ENCODE measurements around the gene EEF1AKMT3. TPM values are rescaled to one million over a fixed set of nuclear protein-coding genes. Genes with fewer than 3 reads are reported as not detected.

The EEF1AKMT3 gene
- total RNA-seq: 2.3 and 3.9 TPM in 2 replicates

GRCh38 chr12:57772429-57773322 lies at the start of gene EEF1AKMT3:
Gene EEF1AKMT3, plus strand, starts transcription at chr12:57772614. Its CDS starts 111 bp downstream, at chr12:57772725.

GRCh38 chr12:57738661-57739237 lies 33.7 kb upstream of the EEF1AKMT3 start, which contains the start of gene AGAP2:
Gene AGAP2, minus strand, starts transcription at chr12:57738742. Its CDS starts 496 bp downstream, at chr12:57738246.

GRCh38 chr12:57744777-57745484 lies 27.5 kb upstream of the EEF1AKMT3 start, which contains the start of gene TSPAN31:
Gene TSPAN31, plus strand, starts transcription at chr12:57745039. Its CDS starts 116 bp downstream, at chr12:57745155.

GRCh38 chr12:57751788-57752667 lies 20.4 kb upstream of the EEF1AKMT3 start, which contains the start of gene CDK4:
Gene CDK4, minus strand, starts transcription at chr12:57752310. Its CDS starts 593 bp downstream, at chr12:57751717.

GRCh38 chr12:57754411-57755193 lies 17.8 kb upstream of the EEF1AKMT3 start, which contains the start of gene MARCHF9:
Gene MARCHF9, plus strand, starts transcription at chr12:57755103. Its CDS starts 426 bp downstream, at chr12:57755529.

GRCh38 chr12:57766464-57767304 lies 5.7 kb upstream of the EEF1AKMT3 start, which contains the start of gene CYP27B1:
Gene CYP27B1, minus strand, starts transcription at chr12:57767078. Its CDS starts 37 bp downstream, at chr12:57767041.

GRCh38 chr12:57771873-57772428 lies 463 bp upstream of the EEF1AKMT3 start, which contains the start of gene METTL1:
Gene METTL1, minus strand, starts transcription at chr12:57772105. Its CDS starts 22 bp downstream, at chr12:57772083.

GRCh38 chr12:57782608-57783465 lies 10.4 kb downstream of the EEF1AKMT3 start, which contains the start of gene TSFM:
Gene TSFM, plus strand, starts transcription at chr12:57782787. Its CDS starts 15 bp downstream, at chr12:57782802.

Other genes starting within 250 kb of the EEF1AKMT3 start
- 2.3 and 3.6 TPM in 2 replicates for gene MBD6, start 249.8 kb upstream of the EEF1AKMT3 start, total RNA-seq
- 79.2 and 91.9 TPM in 2 replicates for gene DCTN2, start 225.4 kb upstream of the EEF1AKMT3 start, total RNA-seq
- gene KIF5A, start 222.6 kb upstream of the EEF1AKMT3 start, total RNA-seq: under 0.01 TPM in 1 of 2 replicates, not detected in the other
- 5.5 and 17.3 TPM in 2 replicates for gene PIP4K2C, start 181.4 kb upstream of the EEF1AKMT3 start, total RNA-seq
- 8.1 and 9.3 TPM in 2 replicates for gene DTX3, start 167.8 kb upstream of the EEF1AKMT3 start, total RNA-seq
- 3.8 and 8.1 TPM in 2 replicates for gene ARHGEF25, start 161.2 kb upstream of the EEF1AKMT3 start, total RNA-seq
- 0.65 TPM in 1 of 2 replicates, not detected in the other for gene B4GALNT1, start 139.4 kb upstream of the EEF1AKMT3 start, total RNA-seq
- gene OS9, start 78.5 kb upstream of the EEF1AKMT3 start, total RNA-seq: 222 and 327 TPM in 2 replicates
- gene AGAP2, start 33.9 kb upstream of the EEF1AKMT3 start, total RNA-seq: under 0.01 and 0.15 TPM in 2 replicates
- gene TSPAN31, start 27.6 kb upstream of the EEF1AKMT3 start, total RNA-seq: 56.2 and 118 TPM in 2 replicates
- 166 and 201 TPM in 2 replicates for gene CDK4, start 20.3 kb upstream of the EEF1AKMT3 start, total RNA-seq
- gene MARCHF9, start 17.5 kb upstream of the EEF1AKMT3 start, total RNA-seq: 1.4 and 2.6 TPM in 2 replicates
- 0.15 and 0.65 TPM in 2 replicates for gene CYP27B1, start 5.5 kb upstream of the EEF1AKMT3 start, total RNA-seq
- 4.5 and 5.0 TPM in 2 replicates for gene METTL1, start 509 bp upstream of the EEF1AKMT3 start, total RNA-seq
- gene TSFM, start 10.2 kb downstream of the EEF1AKMT3 start, total RNA-seq: 20.8 and 30.7 TPM in 2 replicates
- gene AVIL, start 46.1 kb downstream of the EEF1AKMT3 start, total RNA-seq: 0.65 and 2.3 TPM in 2 replicates
- gene CTDSP2, start 74.1 kb downstream of the EEF1AKMT3 start, total RNA-seq: 40.3 and 54.1 TPM in 2 replicates
- 8.1 and 13.0 TPM in 2 replicates for gene ATP23, start 169.0 kb downstream of the EEF1AKMT3 start, total RNA-seq

Data from epithelial cell of umbilical artery (primary cell).